Measurements from ENCODE around the gene KLF16. TPM values are rescaled to one million over a fixed set of nuclear protein-coding genes. Genes with fewer than 3 reads are reported as not detected.

KLF16 gene
- 10 to 100 TPM in 1 of 4 donors, 1 to 10 TPM in 3; 6.4 to 11.1 (median 7.3) TPM for total RNA-seq
- 4.5 TPM for polyA plus RNA-seq
- long read RNA-seq, donor 1, transcript KLF16-201 (2 exons, 2,890 nt) = major isoform, 11 of 17 reads
- long read RNA-seq, donor 1, partial matches to known transcripts = 5 of 17 reads
- long read RNA-seq, donor 1, other reads (novel, unspliced or antisense) = 1 of 17 reads
- long read RNA-seq, donor 2, transcript KLF16-201 (2 exons, 2,890 nt) = major isoform, 9 of 16 reads
- long read RNA-seq, donor 2, partial matches to known transcripts = 0 of 16 reads
- long read RNA-seq, donor 2, other reads (novel, unspliced or antisense) = 7 of 16 reads
- long read RNA-seq, donor 3, partial matches to known transcripts = 0 of 9 reads
- long read RNA-seq, donor 3, other reads (novel, unspliced or antisense) = 6 of 9 reads
- long read RNA-seq, donor 4, transcript KLF16-201 (2 exons, 2,890 nt) = major isoform, 8 of 12 reads
- long read RNA-seq, donor 4, partial matches to known transcripts = 1 of 12 reads
- long read RNA-seq, donor 4, other reads (novel, unspliced or antisense) = 3 of 12 reads

DNA sequence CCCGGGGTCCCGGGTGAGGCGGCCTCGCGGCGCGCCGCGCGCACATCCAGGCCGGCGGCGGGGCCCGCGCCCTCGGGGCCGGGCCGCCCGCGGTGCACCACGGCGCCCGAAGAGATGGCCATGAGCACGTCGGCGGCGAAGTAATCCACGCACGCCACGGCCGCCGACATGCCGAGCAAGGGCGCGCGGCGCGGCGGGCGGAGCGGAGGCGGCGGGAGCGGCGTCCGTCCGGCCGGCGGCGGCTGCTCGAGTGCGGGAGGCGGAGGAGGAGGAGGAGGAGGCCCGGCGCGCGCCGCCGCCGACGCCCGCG lies at the start of gene KLF16:
TSS of gene KLF16 (minus strand) at position 252 of the 310 bp plus-strand sequence. CDS start at position 170, 82 bp downstream.
- peaks cover 11% of the 10 kb centered on the region for H3K4me1 ChIP-seq (ENCODE audit: control insufficient read depth, insufficient read depth, low read length)
- no peak for ATAC-seq
- intact Hi-C loops (cut with DNase I) = loop anchor here in 1 of 4 donors (10.0 kb wide), 1 partner anchor 212 kb away; no protein-coding TSS in a partner anchor

GRCh38 chr19:1912760-1913505 lies 49.6 kb upstream of the KLF16 start:
- H3K27ac ChIP-seq (ENCODE audit: low read length) = no peak overlapping the region
- no peak overlapping the region for H3K4me3 ChIP-seq (ENCODE audit: low read length)
- H3K4me1 ChIP-seq (ENCODE audit: control insufficient read depth, insufficient read depth, low read length) = no peaks in the 10 kb centered on the region
- no peaks in the 10 kb centered on the region for H3K27me3 ChIP-seq (ENCODE audit: control insufficient read depth, insufficient read depth)
- ATAC-seq = no peak
- 96% methylated on average over 77 of the region's 77 CpGs for WGBS
- no peaks in the 10 kb centered on the region for H3K9me3 ChIP-seq (ENCODE audit: control insufficient read depth, low read length)
- intact Hi-C loops (cut with DNase I) = no loop called here
- DNase-seq = no peak

More for the DNA sequence above, at the start of gene KLF16:
- H3K4me3 ChIP-seq (ENCODE audit: low read length) = peak within 1 kb of the TSS; percentile 95
- H3K27me3 ChIP-seq (ENCODE audit: control insufficient read depth, insufficient read depth) = no peaks in the 10 kb centered on the region
- under 1% methylated on average over 54 of the region's 63 CpGs for WGBS
- no peaks in the 10 kb centered on the region for H3K9me3 ChIP-seq (ENCODE audit: control insufficient read depth, low read length)
- no peak for DNase-seq
- peak within 1 kb of the TSS; percentile 69 for H3K27ac ChIP-seq (ENCODE audit: low read length)

GRCh38 chr19:1911995-1912394 lies 48.6 kb upstream of the KLF16 start:
- DNase-seq = no peak
- intact Hi-C loops (cut with DNase I) = no loop called here
- H3K4me3 ChIP-seq (ENCODE audit: low read length) = no peak overlapping the region
- ATAC-seq = peak; percentile 13 to 24
- H3K27ac ChIP-seq (ENCODE audit: low read length) = no peak overlapping the region
- WGBS = 73% methylated on average over 37 of the region's 37 CpGs
- no peaks in the 10 kb centered on the region for H3K4me1 ChIP-seq (ENCODE audit: control insufficient read depth, insufficient read depth, low read length)
- H3K27me3 ChIP-seq (ENCODE audit: control insufficient read depth, insufficient read depth) = no peaks in the 10 kb centered on the region
- no peaks in the 10 kb centered on the region for H3K9me3 ChIP-seq (ENCODE audit: control insufficient read depth, low read length)

- Histone ChIP-seq H3K27me3 (ENCODE audit: control insufficient read depth, insufficient read depth) (no peaks in the 10 kb centered on the region), H3K4me3 (ENCODE audit: low read length) (no peak overlapping the region), H3K9me3 (ENCODE audit: control insufficient read depth, low read length) (no peaks in the 10 kb centered on the region), H3K4me1 (ENCODE audit: control insufficient read depth, insufficient read depth, low read length) (no peaks in the 10 kb centered on the region), H3K27ac (ENCODE audit: low read length) (no peak overlapping the region)
- ATAC-seq (no peak), DNase-seq (no peak)
- intact Hi-C loops (cut with DNase I) = no loop called here
- WGBS = 95% methylated on average over 13 of the region's 13 CpGs
Observed at GRCh38 chr19:1911098-1911497, 47.7 kb upstream of the KLF16 start.

GRCh38 chr19:1910177-1910576 lies 46.8 kb upstream of the KLF16 start:
- ATAC-seq = no peak
- no peaks in the 10 kb centered on the region for H3K9me3 ChIP-seq (ENCODE audit: control insufficient read depth, low read length)
- DNase-seq = no peak
- WGBS = 89% methylated on average over 10 of the region's 10 CpGs
- H3K4me3 ChIP-seq (ENCODE audit: low read length) = no peak overlapping the region
- intact Hi-C loops (cut with DNase I) = no loop called here
- no peak overlapping the region for H3K27ac ChIP-seq (ENCODE audit: low read length)
- H3K4me1 ChIP-seq (ENCODE audit: control insufficient read depth, insufficient read depth, low read length) = no peaks in the 10 kb centered on the region
- no peaks in the 10 kb centered on the region for H3K27me3 ChIP-seq (ENCODE audit: control insufficient read depth, insufficient read depth)

DNA sequence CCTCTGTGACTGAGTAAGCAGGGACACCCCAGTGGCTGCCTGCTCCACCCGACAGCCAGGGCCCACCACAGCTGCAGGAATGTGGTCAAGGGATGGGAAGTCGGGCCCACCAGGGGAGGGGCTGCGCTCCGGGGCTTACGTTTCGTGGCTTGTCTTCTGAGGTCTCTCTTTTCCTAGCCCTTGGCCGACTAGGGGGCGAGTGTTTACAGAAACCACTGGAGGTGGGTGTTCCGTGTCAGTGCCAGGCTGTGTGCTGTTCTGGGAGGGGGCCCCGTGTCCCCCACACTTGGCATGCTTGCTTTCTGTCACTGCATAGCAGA lies 46.3 kb upstream of the KLF16 start:
- ATAC-seq = no peak
- no peaks in the 10 kb centered on the region for H3K4me1 ChIP-seq (ENCODE audit: control insufficient read depth, insufficient read depth, low read length)
- H3K27ac ChIP-seq (ENCODE audit: low read length) = no peak overlapping the region
- H3K4me3 ChIP-seq (ENCODE audit: low read length) = no peak overlapping the region
- H3K9me3 ChIP-seq (ENCODE audit: control insufficient read depth, low read length) = no peaks in the 10 kb centered on the region
- no peak for DNase-seq
- intact Hi-C loops (cut with DNase I) = no loop called here
- WGBS = 66% methylated on average over 10 of the region's 10 CpGs
- no peaks in the 10 kb centered on the region for H3K27me3 ChIP-seq (ENCODE audit: control insufficient read depth, insufficient read depth)

- 91% methylated on average over 13 of the region's 13 CpGs for WGBS
- H3K4me1 ChIP-seq (ENCODE audit: control insufficient read depth, insufficient read depth, low read length) = no peaks in the 10 kb centered on the region
- DNase-seq (no peak), ATAC-seq (no peak)
- no peaks in the 10 kb centered on the region for H3K27me3 ChIP-seq (ENCODE audit: control insufficient read depth, insufficient read depth)
- H3K4me3 ChIP-seq (ENCODE audit: low read length) = no peak overlapping the region
- H3K27ac ChIP-seq (ENCODE audit: low read length) = no peak overlapping the region
- no peaks in the 10 kb centered on the region for H3K9me3 ChIP-seq (ENCODE audit: control insufficient read depth, low read length)
- intact Hi-C loops (cut with DNase I) = no loop called here
Observed at GRCh38 chr19:1908364-1908678, 44.9 kb upstream of the KLF16 start.

- intact Hi-C loops (cut with DNase I) = no loop called here
- no peaks in the 10 kb centered on the region for H3K4me1 ChIP-seq (ENCODE audit: control insufficient read depth, insufficient read depth, low read length)
- 83% methylated on average over 43 of the region's 43 CpGs for WGBS
- no peaks in the 10 kb centered on the region for H3K9me3 ChIP-seq (ENCODE audit: control insufficient read depth, low read length)
- no peak overlapping the region for H3K27ac ChIP-seq (ENCODE audit: low read length)
- ATAC-seq = no peak
- DNase-seq = peak in 1 of 3 donors; percentile 67
- no peak overlapping the region for H3K4me3 ChIP-seq (ENCODE audit: low read length)
- no peaks in the 10 kb centered on the region for H3K27me3 ChIP-seq (ENCODE audit: control insufficient read depth, insufficient read depth)
Observed at GRCh38 chr19:1907563-1908363, 44.4 kb upstream of the KLF16 start.

- no peak for ATAC-seq
- no peak for DNase-seq
- Histone ChIP-seq H3K4me3 (ENCODE audit: low read length) (no peak overlapping the region), H3K27me3 (ENCODE audit: control insufficient read depth, insufficient read depth) (no peaks in the 10 kb centered on the region), H3K9me3 (ENCODE audit: control insufficient read depth, low read length) (no peaks in the 10 kb centered on the region), H3K27ac (ENCODE audit: low read length) (no peak overlapping the region), H3K4me1 (ENCODE audit: control insufficient read depth, insufficient read depth, low read length) (no peaks in the 10 kb centered on the region)
- WGBS = 94% methylated on average over 10 of the region's 10 CpGs
- intact Hi-C loops (cut with DNase I) = no loop called here
Observed at GRCh38 chr19:1906985-1907562, 43.7 kb upstream of the KLF16 start.

DNA sequence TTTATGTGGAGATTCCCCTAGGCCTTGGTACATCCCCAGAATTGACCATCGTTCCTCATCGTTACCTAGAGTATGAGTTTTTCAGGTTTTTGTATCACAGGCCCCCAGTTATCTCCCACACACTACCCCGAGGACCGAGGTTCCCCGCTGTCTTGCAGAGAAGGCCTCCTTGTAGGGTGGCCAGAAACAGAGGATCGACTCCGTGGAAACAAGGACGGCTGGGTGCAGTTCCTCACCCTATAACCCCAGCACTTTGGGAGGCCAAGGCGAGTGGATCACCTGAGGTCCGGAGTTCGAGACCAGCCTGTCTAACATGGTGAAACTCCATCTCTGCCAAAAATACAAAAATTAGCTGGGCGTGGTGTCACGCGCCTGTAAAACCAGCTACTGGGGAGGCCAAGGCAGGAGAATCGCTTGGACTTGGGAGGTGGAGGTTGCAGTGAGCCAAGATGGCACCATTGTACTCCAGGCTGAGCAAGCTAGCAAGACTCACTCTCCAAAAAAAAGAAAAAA lies 42.5 kb upstream of the KLF16 start:
- WGBS = 75% methylated on average over 15 of the region's 15 CpGs
- no peaks in the 10 kb centered on the region for H3K27me3 ChIP-seq (ENCODE audit: control insufficient read depth, insufficient read depth)
- ATAC-seq = no peak
- peak overlapping the region; percentile 18 for H3K27ac ChIP-seq (ENCODE audit: low read length)
- H3K4me1 ChIP-seq (ENCODE audit: control insufficient read depth, insufficient read depth, low read length) = no peaks in the 10 kb centered on the region
- DNase-seq = no peak
- H3K4me3 ChIP-seq (ENCODE audit: low read length) = peak overlapping the region; percentile 73
- no peaks in the 10 kb centered on the region for H3K9me3 ChIP-seq (ENCODE audit: control insufficient read depth, low read length)
- intact Hi-C loops (cut with DNase I) = no loop called here
